ENCODE results near the gene KRTAP10-3.

The KRTAP10-3 gene

GRCh38 chr21:44558695-44559094 is at the start of gene KRTAP10-3:
TSS of gene KRTAP10-3 (minus strand) at chr21:44558795. CDS start at chr21:44558715, 80 bp downstream.
- no peak for TF ChIP-seq CTCF (IDR thresholded peaks at IDR 0.05; ENCODE audit: control insufficient read depth, extremely low read depth, insufficient read depth)
- no peak for DNase-seq (ENCODE audit: low read depth)
- no peak within 1 kb of the TSS for H3K4me3 ChIP-seq (ENCODE audit: low read depth, low read length)

- no peak for TF ChIP-seq CTCF (IDR thresholded peaks at IDR 0.05; ENCODE audit: control insufficient read depth, extremely low read depth, insufficient read depth)
- DNase-seq (ENCODE audit: low read depth) = no peak
- no peak overlapping the region for H3K4me3 ChIP-seq (ENCODE audit: low read depth, low read length)
Observed at GRCh38 chr21:44606495-44606894, 47.9 kb upstream of the KRTAP10-3 start.

GRCh38 chr21:44603911-44604310 is 45.3 kb upstream of the KRTAP10-3 start:
- no peak for DNase-seq (ENCODE audit: low read depth)
- no peak overlapping the region for H3K4me3 ChIP-seq (ENCODE audit: low read depth, low read length)
- TF ChIP-seq CTCF (IDR thresholded peaks at IDR 0.05; ENCODE audit: control insufficient read depth, extremely low read depth, insufficient read depth) = no peak

- TF ChIP-seq CTCF (IDR thresholded peaks at IDR 0.05; ENCODE audit: control insufficient read depth, extremely low read depth, insufficient read depth) = no peak
- no peak overlapping the region for H3K4me3 ChIP-seq (ENCODE audit: low read depth, low read length)
- DNase-seq (ENCODE audit: low read depth) = no peak
Observed at GRCh38 chr21:44603109-44603875, 44.7 kb upstream of the KRTAP10-3 start.

- no peak overlapping the region for H3K4me3 ChIP-seq (ENCODE audit: low read depth, low read length)
- no peak for DNase-seq (ENCODE audit: low read depth)
Observed at GRCh38 chr21:44602463-44602850, 43.9 kb upstream of the KRTAP10-3 start.

GRCh38 chr21:44601596-44602462 is 43.2 kb upstream of the KRTAP10-3 start:
- no peak overlapping the region for H3K4me3 ChIP-seq (ENCODE audit: low read depth, low read length)
- TF ChIP-seq CTCF (IDR thresholded peaks at IDR 0.05; ENCODE audit: control insufficient read depth, extremely low read depth, insufficient read depth) = no peak
- no peak for DNase-seq (ENCODE audit: low read depth)

More at GRCh38 chr21:44602463-44602850, 43.9 kb upstream of the KRTAP10-3 start:
- TF ChIP-seq CTCF (IDR thresholded peaks at IDR 0.05; ENCODE audit: control insufficient read depth, extremely low read depth, insufficient read depth) = no peak
